Loucy (cell line): Measurements from ENCODE around the gene KCNH2.

ENCODE experiments used
- CTCF ChIP-seq: fragments of 200-600 bp; sonication (generic); conservative IDR thresholded peaks from 2 replicates; pipeline ENCODE4 v1.5.1; 2014; ENCODE audit warnings: mild to moderate bottlenecking, antibody characterized with exemption, low read length
- EZH2phosphoT487 ChIP-seq: fragments of 200-600 bp; IDR thresholded peaks from 2 replicates; pipeline ENCODE4 v1.6.1; 2018; ENCODE audit warnings: antibody characterized with exemption, mild to moderate bottlenecking, moderate library complexity, borderline replicate concordance

DNA sequence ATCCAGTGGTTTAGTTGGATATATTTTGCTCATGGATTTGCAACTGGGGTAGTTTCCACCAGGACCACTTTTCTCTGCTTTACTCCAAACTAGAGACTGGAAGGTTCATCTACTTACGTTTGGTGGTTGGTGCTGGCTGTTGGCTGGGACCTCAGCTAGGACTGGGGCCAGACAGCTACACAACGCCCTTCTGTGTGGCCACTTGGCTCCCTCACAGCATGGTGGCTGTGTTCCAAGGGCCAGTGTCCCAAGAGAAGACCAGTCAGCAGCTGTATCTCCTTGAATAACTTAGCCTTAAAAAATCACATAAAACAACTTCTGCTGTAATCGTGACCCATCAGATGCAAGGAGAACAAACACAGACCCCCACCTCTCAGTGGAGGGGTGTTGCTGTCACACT lies 4.2 kb upstream of the KCNH2 start:
- TF ChIP-seq CTCF (no peak), EZH2phosphoT487 (no peak)
